ENCODE measurements around the gene UVRAG.

Gene UVRAG

GRCh38 chr11:76164081-76164480 lies 349.1 kb downstream of the UVRAG start:
- Histone ChIP-seq H2AFZ (ENCODE audit: low read length) (no peak overlapping the region), H3K79me2 (ENCODE audit: low read length) (no peaks in the 10 kb centered on the region), H3K4me2 (ENCODE audit: low read depth, low read length) (no peak overlapping the region), H3K9me3 (replicated peaks; ENCODE audit: insufficient read depth, low read length) (no peaks in the 10 kb centered on the region), H4K20me1 (ENCODE audit: insufficient read depth, low read length) (no peaks in the 10 kb centered on the region), H3K4me1 (ENCODE audit: low read length) (no peaks in the 10 kb centered on the region), H3K9ac (ENCODE audit: low read length) (no peak overlapping the region), H3K4me3 (ENCODE audit: low read length) (no peak overlapping the region), H3F3A (ENCODE audit: insufficient read depth, low read length) (no peaks in the 10 kb centered on the region), H3K27ac (ENCODE audit: low read length) (no peak overlapping the region), H3K36me3 (replicated peaks; ENCODE audit: insufficient read depth, low read length) (no peaks in the 10 kb centered on the region), H3K27me3 (replicated peaks; ENCODE audit: insufficient read depth, low read length) (no peaks in the 10 kb centered on the region), H3K9me2 (replicated peaks; ENCODE audit: insufficient read depth, low read length) (no peaks in the 10 kb centered on the region)
- no peak for TF ChIP-seq EZH2 (optimal IDR thresholded peaks at IDR 0.05; ENCODE audit: low read depth, low read length)
- TF ChIP-seq, protein P1, sequence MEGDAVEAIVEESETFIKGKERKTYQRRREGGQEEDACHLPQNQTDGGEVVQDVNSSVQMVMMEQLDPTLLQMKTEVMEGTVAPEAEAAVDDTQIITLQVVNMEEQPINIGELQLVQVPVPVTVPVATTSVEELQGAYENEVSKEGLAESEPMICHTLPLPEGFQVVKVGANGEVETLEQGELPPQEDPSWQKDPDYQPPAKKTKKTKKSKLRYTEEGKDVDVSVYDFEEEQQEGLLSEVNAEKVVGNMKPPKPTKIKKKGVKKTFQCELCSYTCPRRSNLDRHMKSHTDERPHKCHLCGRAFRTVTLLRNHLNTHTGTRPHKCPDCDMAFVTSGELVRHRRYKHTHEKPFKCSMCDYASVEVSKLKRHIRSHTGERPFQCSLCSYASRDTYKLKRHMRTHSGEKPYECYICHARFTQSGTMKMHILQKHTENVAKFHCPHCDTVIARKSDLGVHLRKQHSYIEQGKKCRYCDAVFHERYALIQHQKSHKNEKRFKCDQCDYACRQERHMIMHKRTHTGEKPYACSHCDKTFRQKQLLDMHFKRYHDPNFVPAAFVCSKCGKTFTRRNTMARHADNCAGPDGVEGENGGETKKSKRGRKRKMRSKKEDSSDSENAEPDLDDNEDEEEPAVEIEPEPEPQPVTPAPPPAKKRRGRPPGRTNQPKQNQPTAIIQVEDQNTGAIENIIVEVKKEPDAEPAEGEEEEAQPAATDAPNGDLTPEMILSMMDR (IDR thresholded peaks at IDR 0.05; ENCODE audit: low read length): no peak
- TF ChIP-seq EZH2phosphoT487 (IDR thresholded peaks at IDR 0.05; ENCODE audit: low read length): no peak
- DNase-seq: no peak

DNA sequence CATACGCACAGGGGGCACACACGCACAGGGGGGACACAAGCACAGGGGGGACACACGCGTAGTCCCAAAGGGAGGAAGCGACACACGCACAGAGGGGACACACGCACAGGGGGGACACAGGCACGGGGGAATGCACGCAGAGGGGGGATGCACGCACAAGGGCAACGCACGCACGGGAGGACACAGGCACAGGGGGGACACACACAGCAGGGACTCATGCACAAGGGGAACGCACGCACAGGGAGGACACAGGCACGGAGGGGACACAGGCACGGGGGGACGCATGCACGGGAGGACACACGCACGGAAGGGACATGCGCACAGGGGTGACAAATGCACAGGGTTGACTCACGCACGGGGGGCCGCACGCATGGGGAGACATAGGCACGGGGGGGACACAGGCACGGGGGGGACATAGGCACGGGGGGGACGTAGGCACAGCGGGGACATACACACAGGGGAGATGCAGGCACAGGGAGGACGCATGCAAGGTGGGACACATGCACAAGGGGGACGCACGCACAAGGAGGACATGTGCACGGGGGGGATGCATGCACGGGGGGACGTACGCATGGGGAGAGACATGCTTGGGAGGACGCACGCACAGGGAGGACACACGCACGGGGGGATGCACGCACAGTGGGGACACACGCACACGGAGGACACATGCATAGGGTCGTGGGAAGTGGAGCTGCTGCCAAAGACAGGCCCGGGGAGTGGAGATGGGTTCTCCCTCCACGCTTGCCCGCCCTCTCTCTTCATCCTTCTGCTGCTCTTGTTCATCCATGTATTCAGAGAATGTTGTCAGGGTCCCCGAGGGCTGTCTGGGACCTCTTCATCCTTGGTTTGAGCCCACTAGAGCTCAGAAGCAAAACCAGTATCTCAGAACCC lies 350.1 kb downstream of the UVRAG start:
- H3K9ac ChIP-seq (ENCODE audit: low read length): no peak overlapping the region
- H3K4me3 ChIP-seq (ENCODE audit: low read length): no peak overlapping the region
- H3K4me1 ChIP-seq (ENCODE audit: low read length): no peaks in the 10 kb centered on the region
- no peak overlapping the region for H2AFZ ChIP-seq (ENCODE audit: low read length)
- H3F3A ChIP-seq (ENCODE audit: insufficient read depth, low read length): no peaks in the 10 kb centered on the region
- H3K4me2 ChIP-seq (ENCODE audit: low read depth, low read length): no peak overlapping the region
- no peaks in the 10 kb centered on the region for H3K9me3 ChIP-seq (replicated peaks; ENCODE audit: insufficient read depth, low read length)
- H3K27ac ChIP-seq (ENCODE audit: low read length): no peak overlapping the region
- DNase-seq: no peak
- H3K27me3 ChIP-seq (replicated peaks; ENCODE audit: insufficient read depth, low read length): no peaks in the 10 kb centered on the region
- H4K20me1 ChIP-seq (ENCODE audit: insufficient read depth, low read length): no peaks in the 10 kb centered on the region
- TF ChIP-seq EZH2phosphoT487 (IDR thresholded peaks at IDR 0.05; ENCODE audit: low read length) (no peak), EZH2 (optimal IDR thresholded peaks at IDR 0.05; ENCODE audit: low read depth, low read length) (no peak)
- TF ChIP-seq, protein P1 (IDR thresholded peaks at IDR 0.05; ENCODE audit: low read length): no peak
- no peaks in the 10 kb centered on the region for H3K36me3 ChIP-seq (replicated peaks; ENCODE audit: insufficient read depth, low read length)
- no peaks in the 10 kb centered on the region for H3K9me2 ChIP-seq (replicated peaks; ENCODE audit: insufficient read depth, low read length)
- H3K79me2 ChIP-seq (ENCODE audit: low read length): no peaks in the 10 kb centered on the region

GRCh38 chr11:76166314-76166713 lies 351.3 kb downstream of the UVRAG start:
- Histone ChIP-seq H3K4me3 (ENCODE audit: low read length) (no peak overlapping the region), H3K27ac (ENCODE audit: low read length) (no peak overlapping the region), H3K27me3 (replicated peaks; ENCODE audit: insufficient read depth, low read length) (no peaks in the 10 kb centered on the region), H3F3A (ENCODE audit: insufficient read depth, low read length) (no peaks in the 10 kb centered on the region), H4K20me1 (ENCODE audit: insufficient read depth, low read length) (no peaks in the 10 kb centered on the region), H3K36me3 (replicated peaks; ENCODE audit: insufficient read depth, low read length) (no peaks in the 10 kb centered on the region), H3K9me3 (replicated peaks; ENCODE audit: insufficient read depth, low read length) (no peaks in the 10 kb centered on the region), H3K9me2 (replicated peaks; ENCODE audit: insufficient read depth, low read length) (no peaks in the 10 kb centered on the region), H3K9ac (ENCODE audit: low read length) (no peak overlapping the region), H3K79me2 (ENCODE audit: low read length) (no peaks in the 10 kb centered on the region), H3K4me2 (ENCODE audit: low read depth, low read length) (no peak overlapping the region), H2AFZ (ENCODE audit: low read length) (no peak overlapping the region), H3K4me1 (ENCODE audit: low read length) (no peaks in the 10 kb centered on the region)
- DNase-seq: no peak
- TF ChIP-seq, protein P1 (IDR thresholded peaks at IDR 0.05; ENCODE audit: low read length): no peak
- TF ChIP-seq EZH2phosphoT487 (IDR thresholded peaks at IDR 0.05; ENCODE audit: low read length): no peak
- TF ChIP-seq EZH2 (optimal IDR thresholded peaks at IDR 0.05; ENCODE audit: low read depth, low read length): no peak
